Suprapubic skin (tissue), 3 donors: ENCODE data around the gene HIVEP1.

Experiments used
- POLR2A ChIP-seq, 2 donors: fragments of 450-650 bp; IDR thresholded peaks; one replicate each; pipeline ENCODE4 v1.6.1; 2017; ENCODE audit warnings: antibody characterized with exemption in 2 of 2, mild to moderate bottlenecking in 2 of 2, moderate library complexity in 2 of 2
- TF ChIP-seq, protein P1 (sequence below), 2 donors: fragments of 200-600 bp in 1 of 2; fragments of 450-650 bp in 1 of 2; sonication (generic) in 1 of 2; IDR thresholded peaks; one replicate each; pipeline ENCODE4 v1.5.1; 2016 to 2019; ENCODE audit warnings: antibody characterized with exemption in 2 of 2, mild to moderate bottlenecking in 1 of 2, moderate library complexity in 1 of 2

DNA sequence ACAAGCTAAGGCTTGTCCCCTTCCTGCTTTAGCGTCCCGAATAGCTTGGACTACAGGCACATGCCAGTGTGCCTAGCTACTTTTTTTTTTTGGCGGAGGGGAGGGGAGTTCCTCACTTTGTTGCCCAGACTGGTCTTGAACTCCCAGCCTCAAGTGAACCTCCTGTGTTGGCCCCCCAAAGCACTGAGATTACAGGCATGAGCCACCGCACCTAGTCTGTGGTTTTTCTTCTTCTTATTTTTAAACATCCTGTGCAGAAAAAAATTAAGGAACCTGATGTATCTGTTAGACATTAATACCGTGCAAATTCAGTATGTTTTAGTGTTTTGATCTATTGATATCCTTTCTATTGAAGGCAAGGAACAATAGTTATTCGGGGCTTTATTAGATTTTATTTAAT lies 25.7 kb downstream of the HIVEP1 start:
- TF ChIP-seq, protein P1, sequence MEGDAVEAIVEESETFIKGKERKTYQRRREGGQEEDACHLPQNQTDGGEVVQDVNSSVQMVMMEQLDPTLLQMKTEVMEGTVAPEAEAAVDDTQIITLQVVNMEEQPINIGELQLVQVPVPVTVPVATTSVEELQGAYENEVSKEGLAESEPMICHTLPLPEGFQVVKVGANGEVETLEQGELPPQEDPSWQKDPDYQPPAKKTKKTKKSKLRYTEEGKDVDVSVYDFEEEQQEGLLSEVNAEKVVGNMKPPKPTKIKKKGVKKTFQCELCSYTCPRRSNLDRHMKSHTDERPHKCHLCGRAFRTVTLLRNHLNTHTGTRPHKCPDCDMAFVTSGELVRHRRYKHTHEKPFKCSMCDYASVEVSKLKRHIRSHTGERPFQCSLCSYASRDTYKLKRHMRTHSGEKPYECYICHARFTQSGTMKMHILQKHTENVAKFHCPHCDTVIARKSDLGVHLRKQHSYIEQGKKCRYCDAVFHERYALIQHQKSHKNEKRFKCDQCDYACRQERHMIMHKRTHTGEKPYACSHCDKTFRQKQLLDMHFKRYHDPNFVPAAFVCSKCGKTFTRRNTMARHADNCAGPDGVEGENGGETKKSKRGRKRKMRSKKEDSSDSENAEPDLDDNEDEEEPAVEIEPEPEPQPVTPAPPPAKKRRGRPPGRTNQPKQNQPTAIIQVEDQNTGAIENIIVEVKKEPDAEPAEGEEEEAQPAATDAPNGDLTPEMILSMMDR (IDR thresholded peaks at IDR 0.05) = no peak
- no peak for TF ChIP-seq POLR2A (IDR thresholded peaks at IDR 0.05)
